ENCODE results near the gene PUM1.
"Not testable (repeated sequence)": the region's sequence is repeated elsewhere in the genome, so short reads cannot be mapped to it uniquely, and the experiment has no call there.

The PUM1 gene

GRCh38 chr1:31064111-31064717 lies 1.3 kb downstream of the PUM1 start:
- no peak for FAIRE-seq

- no peak for FAIRE-seq
These were observed 1.9 kb downstream of the PUM1 start for GRCh38 chr1:31063631-31064030.

GRCh38 chr1:31062867-31063380 lies 2.6 kb downstream of the PUM1 start:
- FAIRE-seq = no peak

DNA sequence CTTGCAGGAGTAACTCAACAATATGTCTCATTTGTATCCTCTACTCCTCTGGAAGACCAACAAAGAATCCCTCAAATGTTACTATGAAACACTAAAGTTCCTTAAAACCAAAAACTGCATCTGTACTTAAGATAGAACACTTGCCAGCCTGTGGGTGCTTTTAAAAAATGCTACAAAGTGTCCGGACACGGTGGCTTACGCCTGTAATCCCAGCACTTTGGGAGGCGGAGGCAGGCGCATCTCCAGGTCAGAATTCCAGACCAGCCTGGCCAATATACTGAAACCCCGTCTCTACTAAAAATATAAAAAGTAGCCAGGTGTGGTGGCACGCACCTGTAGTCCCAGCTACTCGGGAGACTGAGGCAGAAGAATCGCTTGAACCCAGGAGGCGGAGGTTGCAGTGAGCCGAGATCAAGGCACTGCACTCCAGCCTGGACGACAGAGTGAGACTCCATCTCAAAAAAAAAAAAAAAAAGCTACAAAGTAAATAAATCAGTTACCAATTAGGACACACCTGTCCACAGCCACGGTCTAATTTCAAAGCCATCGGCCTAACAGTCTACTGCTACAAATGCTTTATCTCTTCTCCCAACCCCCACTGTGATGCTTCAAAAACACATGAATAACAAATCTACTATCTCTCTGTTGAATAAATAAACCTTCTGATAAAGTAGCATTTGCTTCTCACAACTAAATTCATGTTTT lies 3.2 kb downstream of the PUM1 start:
- not testable (repeated sequence) for FAIRE-seq

DNA sequence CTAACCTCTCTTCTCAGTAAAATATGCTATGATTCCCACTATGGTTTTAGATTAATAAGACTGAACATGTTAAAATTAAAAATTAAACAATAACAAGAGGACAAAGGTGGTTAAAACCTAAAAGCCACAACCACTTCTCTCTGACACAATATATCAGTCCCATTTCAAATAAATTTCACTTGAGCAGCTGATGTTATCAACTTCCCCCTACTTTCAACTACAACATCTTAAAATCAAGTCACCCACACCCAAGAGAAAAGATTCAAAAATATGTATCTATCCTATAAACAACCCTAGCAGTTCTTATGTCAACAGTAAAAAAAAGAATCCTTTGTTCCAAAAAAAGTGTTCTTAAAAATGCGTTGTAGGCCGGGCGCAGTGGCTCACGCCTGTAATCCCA lies 7.5 kb downstream of the PUM1 start:
- no peak for FAIRE-seq

DNA sequence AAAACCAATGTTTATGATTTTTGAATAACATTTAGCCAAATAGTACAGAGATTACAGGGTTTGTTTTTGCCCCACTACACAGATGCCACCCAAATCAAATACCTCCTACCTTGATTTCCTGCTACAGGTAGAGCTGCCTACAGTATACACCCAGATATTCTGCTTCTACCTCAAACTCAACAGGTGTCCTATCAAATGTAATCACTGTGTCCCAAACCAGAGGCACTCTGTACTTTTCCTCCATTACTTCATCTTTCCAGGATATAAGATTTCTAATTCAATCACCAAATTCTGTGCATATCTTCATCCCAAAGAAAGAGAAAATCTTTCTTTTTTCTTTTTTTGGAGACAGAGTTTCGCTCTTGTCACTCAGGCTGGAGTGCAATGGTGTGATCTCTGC lies 9.6 kb downstream of the PUM1 start:
- FAIRE-seq = no peak

DNA sequence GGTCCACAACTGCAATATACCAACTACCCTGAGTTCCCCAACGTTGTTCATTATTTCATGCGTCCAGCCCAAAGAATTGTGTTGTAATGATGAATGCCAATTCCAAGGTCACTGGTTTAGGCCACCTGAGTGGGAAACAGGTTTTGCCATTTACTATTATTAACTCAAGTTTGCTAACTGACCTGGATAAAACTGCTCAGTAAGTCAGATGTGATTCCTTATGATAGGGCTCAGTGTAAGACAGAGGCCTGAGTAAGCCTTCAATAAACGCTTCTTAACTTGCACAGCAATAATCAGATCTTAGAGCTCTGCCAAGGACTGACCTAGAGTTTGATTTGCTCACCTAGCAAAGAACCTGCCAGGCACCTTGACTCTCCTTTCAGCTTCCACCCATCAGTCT lies 10.0 kb downstream of the PUM1 start:
- no peak for FAIRE-seq

- no peak for FAIRE-seq
These were observed 10.5 kb downstream of the PUM1 start for GRCh38 chr1:31054958-31055481.

GRCh38 chr1:31054349-31054748 lies 11.2 kb downstream of the PUM1 start:
- no peak for FAIRE-seq

- not testable (repeated sequence) for FAIRE-seq
These were observed 12.9 kb downstream of the PUM1 start for GRCh38 chr1:31052613-31053012.

GRCh38 chr1:31051611-31052010 lies 13.9 kb downstream of the PUM1 start:
- no peak for FAIRE-seq

GRCh38 chr1:31047507-31047906 lies 18.0 kb downstream of the PUM1 start:
- not testable (repeated sequence) for FAIRE-seq

- FAIRE-seq = no peak
These were observed 21.9 kb downstream of the PUM1 start for GRCh38 chr1:31043631-31044030.

GRCh38 chr1:31042656-31043055 lies 22.9 kb downstream of the PUM1 start:
- no peak for FAIRE-seq

GRCh38 chr1:31041529-31041928 lies 24.0 kb downstream of the PUM1 start:
- no peak for FAIRE-seq

DNA sequence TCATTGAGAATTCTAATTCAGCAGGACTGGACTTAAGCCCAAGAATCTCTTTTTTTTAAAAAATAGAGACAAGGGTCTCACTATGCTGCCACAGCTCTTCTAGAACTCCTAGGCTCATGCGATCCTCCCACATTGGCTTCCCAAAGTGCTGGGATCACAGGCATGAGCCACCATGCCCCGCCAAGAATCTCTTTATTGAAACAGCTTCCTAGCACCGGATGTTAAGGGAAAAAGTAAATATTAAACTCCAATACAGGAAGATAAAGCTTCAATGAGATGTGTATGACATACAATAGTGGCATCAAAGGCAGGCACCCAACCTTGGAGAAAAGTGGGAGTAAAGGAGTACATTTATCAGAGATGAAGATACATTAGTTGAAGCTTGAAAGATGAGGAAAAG lies 25.5 kb downstream of the PUM1 start:
- FAIRE-seq = no peak

GRCh38 chr1:31038935-31039334 lies 26.6 kb downstream of the PUM1 start:
- FAIRE-seq = not testable (repeated sequence)

DNA sequence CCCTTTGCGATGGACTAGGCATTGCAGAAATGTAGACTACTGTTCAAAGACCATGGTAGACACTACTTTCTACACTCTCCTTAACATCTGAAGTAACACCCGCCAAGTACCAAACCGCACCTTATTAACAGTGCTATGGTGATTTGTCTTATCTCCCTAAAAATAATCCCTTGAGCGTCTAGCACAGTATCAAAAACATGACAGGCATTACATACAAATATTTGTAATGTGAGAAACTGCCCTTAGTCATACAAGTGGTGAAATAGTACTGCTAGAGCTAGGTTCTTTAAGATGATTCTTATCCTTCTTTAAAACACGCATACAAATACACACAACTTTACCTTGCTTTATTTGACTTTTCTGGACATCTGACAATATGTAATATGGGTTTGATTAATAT lies 27.2 kb downstream of the PUM1 start:
- no peak for FAIRE-seq

GRCh38 chr1:31036749-31037500 lies 28.6 kb downstream of the PUM1 start:
- FAIRE-seq = no peak

DNA sequence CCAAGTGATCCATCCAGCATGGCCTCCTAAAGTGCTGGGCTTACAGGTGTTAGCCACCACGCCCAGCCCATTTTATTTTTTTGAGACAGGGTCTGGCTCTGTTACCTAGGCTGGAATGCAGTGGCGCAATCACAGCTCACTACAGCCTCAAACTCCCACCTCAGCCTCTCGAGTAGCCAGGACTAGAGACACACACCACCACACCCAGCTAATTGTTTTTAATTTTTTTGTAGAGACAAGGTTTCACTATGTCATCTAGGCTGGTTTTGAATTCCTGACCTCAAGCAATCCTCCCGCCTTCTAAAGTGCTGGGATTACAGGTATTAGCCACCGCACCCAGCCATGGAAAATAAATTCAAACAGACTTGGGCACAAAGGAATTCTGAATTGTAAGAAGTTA lies 31.9 kb downstream of the PUM1 start:
- FAIRE-seq = no peak

GRCh38 chr1:31032266-31032665 lies 33.3 kb downstream of the PUM1 start:
- FAIRE-seq = no peak

- FAIRE-seq = no peak
These were observed 34.0 kb downstream of the PUM1 start for GRCh38 chr1:31031330-31032143.

- no peak for FAIRE-seq
These were observed 36.5 kb downstream of the PUM1 start for GRCh38 chr1:31029026-31029425.

Data from G401.6 (cell line).